ENCODE measurements around the gene PLCH2. TPM values are rescaled to one million over a fixed set of nuclear protein-coding genes. Genes with fewer than 3 reads are reported as not detected.

PLCH2 gene
- total RNA-seq, 1 donor from 2014 or later = 3.4 TPM

GRCh38 chr1:2477791-2478499, 1.9 kb downstream of the PLCH2 start:
- ATAC-seq = peak; percentile 76
- DNase-seq (ENCODE audit: low spot score) = peak; percentile 89

GRCh38 chr1:2479186-2479585, 3.1 kb downstream of the PLCH2 start:
- ATAC-seq (no peak), DNase-seq (ENCODE audit: low spot score) (no peak)

- ATAC-seq (no peak), DNase-seq (ENCODE audit: low spot score) (no peak)
Observed at GRCh38 chr1:2479618-2480017, 3.5 kb downstream of the PLCH2 start.

- ATAC-seq = no peak
- DNase-seq (ENCODE audit: low spot score) = no peak
Observed at GRCh38 chr1:2480236-2480985, 4.3 kb downstream of the PLCH2 start.

- no peak for DNase-seq (ENCODE audit: low spot score)
- ATAC-seq = no peak
Observed at GRCh38 chr1:2480986-2481364, 4.9 kb downstream of the PLCH2 start.

GRCh38 chr1:2481885-2482284, 5.8 kb downstream of the PLCH2 start:
- DNase-seq (ENCODE audit: low spot score) (no peak), ATAC-seq (no peak)

GRCh38 chr1:2482588-2482987, 6.5 kb downstream of the PLCH2 start:
- ATAC-seq (no peak), DNase-seq (ENCODE audit: low spot score) (no peak)

- no peak for ATAC-seq
- DNase-seq (ENCODE audit: low spot score) = no peak
Observed at GRCh38 chr1:2483026-2483425, 6.9 kb downstream of the PLCH2 start.

GRCh38 chr1:2483970-2484369, 7.9 kb downstream of the PLCH2 start:
- ATAC-seq = no peak
- no peak for DNase-seq (ENCODE audit: low spot score)

- DNase-seq (ENCODE audit: low spot score) (no peak), ATAC-seq (no peak)
Observed at GRCh38 chr1:2486041-2486440, 10.0 kb downstream of the PLCH2 start.

GRCh38 chr1:2486558-2486957, 10.5 kb downstream of the PLCH2 start:
- no peak for DNase-seq (ENCODE audit: low spot score)
- ATAC-seq = no peak

- no peak for ATAC-seq
- no peak for DNase-seq (ENCODE audit: low spot score)
Observed at GRCh38 chr1:2488688-2489087, 12.6 kb downstream of the PLCH2 start.

- ATAC-seq = no peak
- DNase-seq (ENCODE audit: low spot score) = no peak
Observed at GRCh38 chr1:2489615-2490014, 13.5 kb downstream of the PLCH2 start.

- DNase-seq (ENCODE audit: low spot score) = no peak
- no peak for ATAC-seq
Observed at GRCh38 chr1:2492091-2492490, 16.0 kb downstream of the PLCH2 start.

- ATAC-seq (no peak), DNase-seq (ENCODE audit: low spot score) (no peak)
Observed at GRCh38 chr1:2493218-2493617, 17.1 kb downstream of the PLCH2 start.

- DNase-seq (ENCODE audit: low spot score) (peak; percentile 77), ATAC-seq (peak; percentile 71)
Observed at GRCh38 chr1:2493691-2494322, 17.7 kb downstream of the PLCH2 start.

GRCh38 chr1:2494323-2494693, 18.2 kb downstream of the PLCH2 start:
- DNase-seq (ENCODE audit: low spot score) (peak; percentile 86), ATAC-seq (peak; percentile 81)

GRCh38 chr1:2495026-2495425, 18.9 kb downstream of the PLCH2 start:
- no peak for DNase-seq (ENCODE audit: low spot score)
- no peak for ATAC-seq

GRCh38 chr1:2495546-2495945, 19.5 kb downstream of the PLCH2 start:
- ATAC-seq (no peak), DNase-seq (ENCODE audit: low spot score) (no peak)

- ATAC-seq (no peak), DNase-seq (ENCODE audit: low spot score) (no peak)
Observed at GRCh38 chr1:2496087-2496622, 20.1 kb downstream of the PLCH2 start.

GRCh38 chr1:2496746-2497145, 20.7 kb downstream of the PLCH2 start:
- no peak for ATAC-seq
- no peak for DNase-seq (ENCODE audit: low spot score)

- DNase-seq (ENCODE audit: low spot score) (no peak), ATAC-seq (no peak)
Observed at GRCh38 chr1:2497891-2498290, 21.8 kb downstream of the PLCH2 start.

Data from left lobe of liver (tissue), 2 donors.